Suppressor macrophage (primary cell): ENCODE results near the gene ZNF367.
"Not testable (repeated sequence)": the region's sequence is repeated elsewhere in the genome, so short reads cannot be mapped to it uniquely, and the experiment has no call there.

Experiments used
- DNase-seq, 4 experiments: peaks; one replicate each; pipeline ENCODE4 v3.0.0-alpha.2; 2020 to 2022

ZNF367 gene

GRCh38 chr9:96399325-96399633 is 18.9 kb downstream of the ZNF367 start:
- DNase-seq: no peak

- no peak for DNase-seq
These were observed 19.4 kb downstream of the ZNF367 start for GRCh38 chr9:96398582-96399324.

GRCh38 chr9:96395964-96396363 is 22.2 kb downstream of the ZNF367 start:
- DNase-seq: no peak

GRCh38 chr9:96394832-96395496 is 23.2 kb downstream of the ZNF367 start:
- no peak for DNase-seq

- DNase-seq: no peak
These were observed 25.9 kb downstream of the ZNF367 start for GRCh38 chr9:96392263-96392662.

- DNase-seq: no peak
These were observed 27.0 kb downstream of the ZNF367 start for GRCh38 chr9:96391021-96391765.

- no peak for DNase-seq
These were observed 30.0 kb downstream of the ZNF367 start for GRCh38 chr9:96388144-96388543.

- DNase-seq: no peak
These were observed 32.0 kb downstream of the ZNF367 start for GRCh38 chr9:96386157-96386556.

GRCh38 chr9:96383165-96383942 is 34.8 kb downstream of the ZNF367 start, which contains the start of gene SLC35D2:
Gene SLC35D2, minus strand, starts transcription at chr9:96383711. Its CDS starts 77 bp downstream, at chr9:96383634.
- peak; percentile 70 to 90 (median 78) for DNase-seq

GRCh38 chr9:96382839-96383164 is 35.4 kb downstream of the ZNF367 start:
- peak in 1 of 4 experiments; percentile 2 for DNase-seq

- peak in 3 of 4 experiments; percentile 7 to 12 (median 11) for DNase-seq
These were observed 36.0 kb downstream of the ZNF367 start for GRCh38 chr9:96382175-96382574.

GRCh38 chr9:96381696-96382095 is 36.5 kb downstream of the ZNF367 start:
- no peak for DNase-seq

GRCh38 chr9:96381125-96381524 is 37.0 kb downstream of the ZNF367 start:
- DNase-seq: no peak

- DNase-seq: no peak
These were observed 38.7 kb downstream of the ZNF367 start for GRCh38 chr9:96379461-96379860.

GRCh38 chr9:96378187-96378586 is 40.0 kb downstream of the ZNF367 start:
- no peak for DNase-seq

- DNase-seq: no peak
These were observed 41.0 kb downstream of the ZNF367 start for GRCh38 chr9:96376891-96377874.

- peak in 2 of 4 experiments; percentile 6 to 22 for DNase-seq
These were observed 42.7 kb downstream of the ZNF367 start for GRCh38 chr9:96375507-96375906.

- DNase-seq: no peak
These were observed 50.2 kb downstream of the ZNF367 start for GRCh38 chr9:96367943-96368342.

GRCh38 chr9:96363175-96363967 is 54.8 kb downstream of the ZNF367 start:
- DNase-seq: no peak

- DNase-seq: not testable (repeated sequence)
These were observed 56.1 kb downstream of the ZNF367 start for GRCh38 chr9:96362119-96362518.

- DNase-seq: no peak
These were observed 56.5 kb downstream of the ZNF367 start for GRCh38 chr9:96361668-96362067.
